H9 (cell line): Measurements from ENCODE around the gene ZNHIT2. TPM values are rescaled to one million over a fixed set of nuclear protein-coding genes. Genes with fewer than 3 reads are reported as not detected.

ENCODE experiments used
- DNase-seq: peaks from one replicate; pipeline ENCODE4 v3.0.0-alpha.2; 2017
- H2AFZ ChIP-seq: one replicate; pipeline ENCODE4 v1.6.1; 2013; ENCODE audit warnings: mild to moderate bottlenecking, low read length, control low read depth, moderate library complexity
- H2AK5ac ChIP-seq: 2 replicates; pipeline ENCODE4 v1.6.1; 2013; ENCODE audit warnings: low read length, control low read depth, mixed read lengths; ENCODE audit not compliant: insufficient read length
- H2BK120ac ChIP-seq: one replicate; pipeline ENCODE4 v1.6.1; 2013; ENCODE audit warnings: low read depth, mild to moderate bottlenecking, low read length, control low read depth, inconsistent platforms; ENCODE audit not compliant: poor library complexity, severe bottlenecking
- H2BK12ac ChIP-seq: 2 replicates; pipeline ENCODE4 v1.6.1; 2013; ENCODE audit warnings: low read length, control low read depth, mixed read lengths, low read depth; ENCODE audit not compliant: insufficient read length
- H2BK15ac ChIP-seq: 2 replicates; pipeline ENCODE4 v1.6.1; 2013; ENCODE audit warnings: low read depth, low read length, control low read depth
- H2BK20ac ChIP-seq: one replicate; pipeline ENCODE4 v1.6.1; 2013; ENCODE audit warnings: low read depth, mild to moderate bottlenecking, low read length, control low read depth, inconsistent platforms; ENCODE audit not compliant: poor library complexity, severe bottlenecking
- H2BK5ac ChIP-seq: 2 replicates; pipeline ENCODE4 v1.6.1; 2013; ENCODE audit warnings: low read length, control low read depth, mixed read lengths; ENCODE audit not compliant: insufficient read length
- H3K14ac ChIP-seq: 2 replicates; pipeline ENCODE4 v1.6.1; 2013; ENCODE audit warnings: low read length, control low read depth; ENCODE audit not compliant: insufficient read depth
- H3K18ac ChIP-seq: 2 replicates; pipeline ENCODE4 v1.6.1; 2013; ENCODE audit warnings: low read depth, mild to moderate bottlenecking, mixed read lengths, low read length, control low read depth; ENCODE audit not compliant: insufficient read length
- H3K23ac ChIP-seq: 2 replicates; pipeline ENCODE4 v1.6.1; 2013; ENCODE audit warnings: low read length, control low read depth, mixed read lengths, low read depth; ENCODE audit not compliant: insufficient read length
- H3K23me2 ChIP-seq: 2 replicates; pipeline ENCODE4 v1.6.1; 2013; ENCODE audit warnings: low read depth, mild to moderate bottlenecking, mixed read lengths, low read length, control low read depth; ENCODE audit not compliant: insufficient read length, poor library complexity, severe bottlenecking
- H3K27ac ChIP-seq: 2 replicates; pipeline ENCODE4 v1.5.1; 2013; ENCODE audit warnings: low read length, control low read depth, mixed read lengths, low read depth; ENCODE audit not compliant: insufficient read length
- H3K27me3 ChIP-seq: 2 replicates; pipeline ENCODE4 v1.6.1; 2013; ENCODE audit warnings: low read length, control low read depth, inconsistent platforms; ENCODE audit not compliant: insufficient read depth
- H3K4ac ChIP-seq: 2 replicates; pipeline ENCODE4 v1.6.1; 2013; ENCODE audit warnings: low read depth, mild to moderate bottlenecking, control low read depth, inconsistent platforms, low read length, moderate library complexity
- H3K4me1 ChIP-seq: 2 replicates; pipeline ENCODE4 v1.6.1; 2013; ENCODE audit warnings: low read length, control low read depth, inconsistent platforms; ENCODE audit not compliant: insufficient read depth
- H3K4me2 ChIP-seq: 2 replicates; pipeline ENCODE4 v1.6.1; 2013; ENCODE audit warnings: low read length, control low read depth, mixed read lengths; ENCODE audit not compliant: insufficient read length, insufficient read depth
- H3K56ac ChIP-seq: 2 replicates; pipeline ENCODE4 v1.6.1; 2013; ENCODE audit warnings: low read depth, mild to moderate bottlenecking, mixed read lengths, low read length, control low read depth; ENCODE audit not compliant: insufficient read length
- H3K79me1 ChIP-seq: 2 replicates; pipeline ENCODE4 v1.6.1; 2013; ENCODE audit warnings: low read depth, mild to moderate bottlenecking, moderate library complexity, low read length, control low read depth, inconsistent platforms; ENCODE audit not compliant: insufficient read depth, poor library complexity, severe bottlenecking
- H3K79me2 ChIP-seq: 2 replicates; pipeline ENCODE4 v1.6.1; 2013; ENCODE audit warnings: low read length, control low read depth, inconsistent platforms; ENCODE audit not compliant: insufficient read depth
- H3K9ac ChIP-seq: 2 replicates; pipeline ENCODE4 v1.6.1; 2013; ENCODE audit warnings: low read length, control low read depth, mixed read lengths; ENCODE audit not compliant: insufficient read length; ENCODE audit errors: extremely low read depth
- H3K9me3 ChIP-seq: one replicate; pipeline ENCODE4 v1.6.1; 2013; ENCODE audit warnings: low read depth, low read length, inconsistent platforms; ENCODE audit not compliant: control insufficient read depth
- H3T11ph ChIP-seq: one replicate; pipeline ENCODE4 v1.6.1; 2013; ENCODE audit warnings: mild to moderate bottlenecking, low read length, control low read depth, inconsistent platforms
- H4K20me1 ChIP-seq: one replicate; pipeline ENCODE4 v1.6.1; 2013; ENCODE audit not compliant: control insufficient read depth, insufficient read length, insufficient read depth
- H4K5ac ChIP-seq: 2 replicates; pipeline ENCODE4 v1.6.1; 2013; ENCODE audit warnings: low read depth, mild to moderate bottlenecking, mixed read lengths, low read length, control low read depth; ENCODE audit not compliant: insufficient read length
- H4K8ac ChIP-seq: replicated peaks from 2 replicates; pipeline ENCODE4 v1.6.1; 2013; ENCODE audit warnings: low read length, control low read depth, mixed read lengths, low read depth; ENCODE audit not compliant: insufficient read length
- H4K91ac ChIP-seq: 2 replicates; pipeline ENCODE4 v1.6.1; 2013; ENCODE audit warnings: low read depth, mild to moderate bottlenecking, moderate library complexity, mixed read lengths, low read length, control low read depth; ENCODE audit not compliant: insufficient read length
- H3K27ac Mint-ChIP-seq, 3 experiments: 2 replicates in 2 of 3; 3 replicates in 1 of 3; pipeline ENCODE4 v1.8.0; 2020 to 2021; ENCODE audit warnings: mixed read lengths in 3 of 3, mild to moderate bottlenecking in 1 of 3, moderate library complexity in 1 of 3
- H3K27me3 Mint-ChIP-seq: 2 replicates; pipeline ENCODE4 v1.8.0; 2021; ENCODE audit warnings: low read depth, mild to moderate bottlenecking, moderate library complexity, mixed read lengths
- H3K36me3 Mint-ChIP-seq, 3 experiments: 2 replicates in 2 of 3; 3 replicates in 1 of 3; pipeline ENCODE4 v1.8.0; 2020 to 2021; ENCODE audit warnings: low read depth in 3 of 3, mixed read lengths in 3 of 3; ENCODE audit not compliant: insufficient read depth in 1 of 3
- H3K4me1 Mint-ChIP-seq, 2 experiments: 2 replicates each; pipeline ENCODE4 v1.8.0; 2020; ENCODE audit warnings: mixed read lengths in 2 of 2
- H3K4me3 Mint-ChIP-seq, 2 experiments: 2 replicates in 1 of 2; 3 replicates in 1 of 2; pipeline ENCODE4 v1.8.0; 2020 to 2021; ENCODE audit warnings: mild to moderate bottlenecking in 2 of 2, mixed read lengths in 2 of 2, moderate library complexity in 1 of 2
- H3K9me3 Mint-ChIP-seq, 2 experiments: 2 replicates in 1 of 2; 3 replicates in 1 of 2; pipeline ENCODE4 v1.8.0; 2020; ENCODE audit warnings: mild to moderate bottlenecking in 2 of 2, mixed read lengths in 2 of 2, moderate library complexity in 1 of 2
- CTCF ChIP-seq: fragments of 200-600 bp; sonication (generic); conservative IDR thresholded peaks from 3 replicates; pipeline ENCODE4 v1.8.0; 2021; ENCODE audit warnings: antibody characterized with exemption, mild to moderate bottlenecking
- WGBS: extraction: QIAGEN DNeasy Blood & Tissue Kit; methylation state at CpG from one replicate; pipeline ENCODE4 v1.1.7; 2013; ENCODE audit warnings: missing lambda C conversion rate, low lambda C conversion rate, mixed read lengths; ENCODE audit not compliant: insufficient read length; ENCODE audit errors: extremely low coverage; 5-methylcytosine and 5-hydroxymethylcytosine counted together
- total RNA-seq: library from RNA; stranded (reverse); gene quantifications from 2 replicates; pipeline ENCODE4 v1.2.1, GENCODE V29; 2021

The ZNHIT2 gene
- total RNA-seq, 1 experiment from 2014 or later: 18.3 TPM

GRCh38 chr11:65127473-65128181 lies 10.1 kb upstream of the ZNHIT2 start:
- Histone ChIP-seq H3K4me2 (no peak overlapping the region), H4K5ac (no peak overlapping the region), H3K27ac (no peak overlapping the region), H2BK15ac (no peak overlapping the region), H3K79me1 (peaks cover 5% of the 10 kb centered on the region), H3K4me1 (no peaks in the 10 kb centered on the region), H3K18ac (no peak overlapping the region), H2BK20ac (no peak overlapping the region), H3K23me2 (no peaks in the 10 kb centered on the region), H2AFZ (no peak overlapping the region), H3K23ac (no peak overlapping the region), H2BK5ac (no peak overlapping the region), H3K79me2 (peaks cover 3% of the 10 kb centered on the region; the same call in 1 of the 2 replicates), H3K9ac (no peak overlapping the region), H4K91ac (no peak overlapping the region), H2BK12ac (no peak overlapping the region), H3K9me3 (no peaks in the 10 kb centered on the region), H3K14ac (no peak overlapping the region), H3K4ac (no peak overlapping the region), H3K27me3 (no peaks in the 10 kb centered on the region), H3T11ph (no peak overlapping the region), H2AK5ac (no peak overlapping the region), H4K20me1 (no peaks in the 10 kb centered on the region), H3K56ac (no peak overlapping the region), H4K8ac (no peak overlapping the region), H2BK120ac (no peak overlapping the region)
- peaks cover 13 to 64% (median 56%) of the 10 kb centered on the region in 3 experiments; a peak in 6 of 7 replicates for H3K36me3 Mint-ChIP-seq
- DNase-seq: no peak
- no peaks in the 10 kb centered on the region for H3K27me3 Mint-ChIP-seq
- no peaks in the 10 kb centered on the region for H3K9me3 Mint-ChIP-seq
- H3K4me1 Mint-ChIP-seq: peaks cover 0 to 4% of the 10 kb centered on the region in 2 experiments; a peak in 2 of 4 replicates
- WGBS: no CpG with 5 or more reads among the region's 12 CpGs
- no peak overlapping the region; a peak in 1 of 5 replicates for H3K4me3 Mint-ChIP-seq
- TF ChIP-seq CTCF: no peak
- H3K27ac Mint-ChIP-seq: no peak overlapping the region
